ENCODE measurements around the gene ARSB. TPM values are rescaled to one million over a fixed set of nuclear protein-coding genes. Genes with fewer than 3 reads are reported as not detected.

The ARSB gene
- total RNA-seq, 2 experiments from 2014 or later: 10.5 to 11.1 TPM

GRCh38 chr5:78903861-78904260 is 81.2 kb downstream of the ARSB start:
- no peaks in the 10 kb centered on the region for H3K4me1 Mint-ChIP-seq
- H3K4me3 Mint-ChIP-seq: no peak overlapping the region
- ChIA-PET POLR2A (no interaction called here), CTCF (no interaction called here)
- H3K27me3 Mint-ChIP-seq: no peaks in the 10 kb centered on the region
- H3K36me3 Mint-ChIP-seq (ENCODE audit: low read depth): peaks cover 11% of the 10 kb centered on the region
- peaks cover 10% of the 10 kb centered on the region for H3K9me3 Mint-ChIP-seq
- no peak overlapping the region for H3K27ac Mint-ChIP-seq
- no peak for DNase-seq

GRCh38 chr5:78903353-78903752 is 81.8 kb downstream of the ARSB start:
- Mint-ChIP-seq H3K27me3 (no peaks in the 10 kb centered on the region), H3K4me3 (no peak overlapping the region), H3K4me1 (no peaks in the 10 kb centered on the region), H3K9me3 (peaks cover 11% of the 10 kb centered on the region), H3K27ac (no peak overlapping the region), H3K36me3 (ENCODE audit: low read depth) (peaks cover 11% of the 10 kb centered on the region)
- ChIA-PET CTCF (no interaction called here), POLR2A (no interaction called here)
- no peak for DNase-seq

GRCh38 chr5:78899922-78900362 is 85.2 kb downstream of the ARSB start:
- no peaks in the 10 kb centered on the region for H3K27me3 Mint-ChIP-seq
- CTCF ChIA-PET: interaction anchor here (0.6 to 3.2 kb wide), 16 partner anchors 8 to 233 kb away, joined by 3 to 38 read pairs (median 7); partner anchors contain the start of gene ARSB
- H3K36me3 Mint-ChIP-seq (ENCODE audit: low read depth): peaks cover 7% of the 10 kb centered on the region
- H3K4me3 Mint-ChIP-seq: no peak overlapping the region
- H3K27ac Mint-ChIP-seq: no peak overlapping the region
- POLR2A ChIA-PET: no interaction called here
- H3K9me3 Mint-ChIP-seq: peaks cover 11% of the 10 kb centered on the region
- peak; percentile 51 for DNase-seq
- H3K4me1 Mint-ChIP-seq: no peaks in the 10 kb centered on the region

GRCh38 chr5:78896132-78896531 is 89.0 kb downstream of the ARSB start:
- CTCF ChIA-PET: no interaction called here

GRCh38 chr5:78895616-78896015 is 89.5 kb downstream of the ARSB start:
- H3K27me3 Mint-ChIP-seq: no peaks in the 10 kb centered on the region
- no peak for DNase-seq
- no peak overlapping the region for H3K4me3 Mint-ChIP-seq
- H3K4me1 Mint-ChIP-seq: peaks cover 2% of the 10 kb centered on the region
- ChIA-PET CTCF (no interaction called here), POLR2A (no interaction called here)
- no peak overlapping the region for H3K27ac Mint-ChIP-seq
- peaks cover 4% of the 10 kb centered on the region for H3K36me3 Mint-ChIP-seq (ENCODE audit: low read depth)
- peaks cover 11% of the 10 kb centered on the region for H3K9me3 Mint-ChIP-seq

More at GRCh38 chr5:78896132-78896531, 89.0 kb downstream of the ARSB start:
- H3K4me1 Mint-ChIP-seq: peaks cover 2% of the 10 kb centered on the region
- POLR2A ChIA-PET: no interaction called here
- DNase-seq: no peak
- H3K27ac Mint-ChIP-seq: no peak overlapping the region
- no peaks in the 10 kb centered on the region for H3K27me3 Mint-ChIP-seq
- no peak overlapping the region for H3K4me3 Mint-ChIP-seq
- peaks cover 6% of the 10 kb centered on the region for H3K36me3 Mint-ChIP-seq (ENCODE audit: low read depth)
- peaks cover 11% of the 10 kb centered on the region for H3K9me3 Mint-ChIP-seq

- no peak overlapping the region for H3K27ac Mint-ChIP-seq
- H3K36me3 Mint-ChIP-seq (ENCODE audit: low read depth): no peaks in the 10 kb centered on the region
- CTCF ChIA-PET: no interaction called here
- no peaks in the 10 kb centered on the region for H3K27me3 Mint-ChIP-seq
- no peak overlapping the region for H3K4me3 Mint-ChIP-seq
- H3K9me3 Mint-ChIP-seq: peaks cover 3% of the 10 kb centered on the region
- peaks cover 2% of the 10 kb centered on the region for H3K4me1 Mint-ChIP-seq
- POLR2A ChIA-PET: no interaction called here
- DNase-seq: no peak
Observed at GRCh38 chr5:78893940-78894677, 91.0 kb downstream of the ARSB start.

GRCh38 chr5:78890667-78891379 is 94.3 kb downstream of the ARSB start:
- H3K9me3 Mint-ChIP-seq: no peaks in the 10 kb centered on the region
- no peaks in the 10 kb centered on the region for H3K36me3 Mint-ChIP-seq (ENCODE audit: low read depth)
- no peak overlapping the region for H3K27ac Mint-ChIP-seq
- peaks cover 19% of the 10 kb centered on the region for H3K4me1 Mint-ChIP-seq
- H3K27me3 Mint-ChIP-seq: no peaks in the 10 kb centered on the region
- no peak for DNase-seq
- CTCF ChIA-PET: interaction anchor here (0.5 to 1.1 kb wide), 2 partner anchors 9 to 113 kb away, joined by 3 read pairs; no protein-coding TSS in a partner anchor
- no peak overlapping the region for H3K4me3 Mint-ChIP-seq
- POLR2A ChIA-PET: no interaction called here

GRCh38 chr5:78889369-78890140 is 95.6 kb downstream of the ARSB start:
- DNase-seq: no peak
- Mint-ChIP-seq H3K27me3 (no peaks in the 10 kb centered on the region), H3K36me3 (ENCODE audit: low read depth) (peaks cover 5% of the 10 kb centered on the region), H3K4me1 (peaks cover 17% of the 10 kb centered on the region), H3K4me3 (no peak overlapping the region), H3K27ac (no peak overlapping the region), H3K9me3 (no peaks in the 10 kb centered on the region)
- ChIA-PET POLR2A (no interaction called here), CTCF (no interaction called here)

GRCh38 chr5:78888580-78889368 is 96.3 kb downstream of the ARSB start:
- no peak overlapping the region for H3K4me3 Mint-ChIP-seq
- H3K36me3 Mint-ChIP-seq (ENCODE audit: low read depth): peaks cover 5% of the 10 kb centered on the region
- POLR2A ChIA-PET: no interaction called here
- CTCF ChIA-PET: interaction anchor here (1.1 to 1.4 kb wide), 2 partner anchors 11 to 244 kb away, joined by 3 to 4 read pairs; no protein-coding TSS in a partner anchor
- no peaks in the 10 kb centered on the region for H3K9me3 Mint-ChIP-seq
- H3K27ac Mint-ChIP-seq: no peak overlapping the region
- H3K27me3 Mint-ChIP-seq: no peaks in the 10 kb centered on the region
- H3K4me1 Mint-ChIP-seq: peaks cover 17% of the 10 kb centered on the region
- no peak for DNase-seq

GRCh38 chr5:78887384-78888118 is 97.6 kb downstream of the ARSB start:
- CTCF ChIA-PET: interaction anchor here (0.7 to 1.5 kb wide), 4 partner anchors 10 to 69 kb away, joined by 3 to 5 read pairs (median 4); no protein-coding TSS in a partner anchor
- POLR2A ChIA-PET: interaction anchor here (0.6 kb wide), 1 partner anchor 98 kb away, joined by 4 read pairs; no protein-coding TSS in a partner anchor
- Mint-ChIP-seq H3K36me3 (ENCODE audit: low read depth) (peaks cover 5% of the 10 kb centered on the region), H3K4me3 (no peak overlapping the region), H3K27me3 (no peaks in the 10 kb centered on the region), H3K27ac (no peak overlapping the region), H3K9me3 (no peaks in the 10 kb centered on the region), H3K4me1 (peaks cover 17% of the 10 kb centered on the region)
- peak; percentile 20 for DNase-seq

- H3K4me1 Mint-ChIP-seq: peaks cover 17% of the 10 kb centered on the region
- no peak overlapping the region for H3K4me3 Mint-ChIP-seq
- H3K36me3 Mint-ChIP-seq (ENCODE audit: low read depth): peaks cover 10% of the 10 kb centered on the region
- H3K27ac Mint-ChIP-seq: no peak overlapping the region
- DNase-seq: no peak
- CTCF ChIA-PET: interaction anchor here (0.7 to 1.5 kb wide), 4 partner anchors 10 to 246 kb away, joined by 3 to 5 read pairs (median 3); no protein-coding TSS in a partner anchor
- H3K27me3 Mint-ChIP-seq: no peaks in the 10 kb centered on the region
- POLR2A ChIA-PET: no interaction called here
- no peaks in the 10 kb centered on the region for H3K9me3 Mint-ChIP-seq
Observed at GRCh38 chr5:78886341-78887230, 98.5 kb downstream of the ARSB start.

Measured in activated CD4-positive, alpha-beta memory T cell treated with anti-CD3 and anti-CD28 coated beads, Interleukin-2, amount 10 ng/mL, durations not matched to agents 7 days and 5 days (primary cell).